Kidney tubule cell (primary cell): ENCODE measurements around the gene DENND4C.
"Not testable (repeated sequence)": the region's sequence is repeated elsewhere in the genome, so short reads cannot be mapped to it uniquely, and the experiment has no call there.

ENCODE experiments used
- DNase-seq: peaks from one replicate; pipeline ENCODE4 v3.0.0-alpha.2; 2018; ENCODE audit warnings: low spot score

Gene DENND4C

DNA sequence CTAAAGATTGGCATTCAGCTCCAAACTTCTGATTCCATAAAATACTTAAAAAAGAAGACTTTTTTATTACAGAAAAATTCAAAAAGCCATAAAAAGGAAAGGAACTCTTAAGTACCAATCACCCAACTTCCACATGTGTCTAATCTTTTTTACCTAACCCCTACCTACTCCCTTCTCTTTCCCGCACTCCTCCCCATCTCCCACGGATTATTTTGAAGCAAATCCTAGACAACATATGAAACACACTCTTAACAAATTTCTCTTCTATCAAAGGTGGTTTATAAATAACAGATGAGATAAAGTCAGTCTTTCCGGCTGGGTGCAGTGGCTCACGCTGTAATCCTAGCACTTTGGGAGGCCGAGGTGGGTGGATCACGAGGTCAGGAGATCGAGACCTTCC is 5.9 kb upstream of the DENND4C start:
- no peak for DNase-seq

GRCh38 chr9:19229595-19230354 is 718 bp upstream of the DENND4C start:
- DNase-seq, result peak; percentile 68

DNA sequence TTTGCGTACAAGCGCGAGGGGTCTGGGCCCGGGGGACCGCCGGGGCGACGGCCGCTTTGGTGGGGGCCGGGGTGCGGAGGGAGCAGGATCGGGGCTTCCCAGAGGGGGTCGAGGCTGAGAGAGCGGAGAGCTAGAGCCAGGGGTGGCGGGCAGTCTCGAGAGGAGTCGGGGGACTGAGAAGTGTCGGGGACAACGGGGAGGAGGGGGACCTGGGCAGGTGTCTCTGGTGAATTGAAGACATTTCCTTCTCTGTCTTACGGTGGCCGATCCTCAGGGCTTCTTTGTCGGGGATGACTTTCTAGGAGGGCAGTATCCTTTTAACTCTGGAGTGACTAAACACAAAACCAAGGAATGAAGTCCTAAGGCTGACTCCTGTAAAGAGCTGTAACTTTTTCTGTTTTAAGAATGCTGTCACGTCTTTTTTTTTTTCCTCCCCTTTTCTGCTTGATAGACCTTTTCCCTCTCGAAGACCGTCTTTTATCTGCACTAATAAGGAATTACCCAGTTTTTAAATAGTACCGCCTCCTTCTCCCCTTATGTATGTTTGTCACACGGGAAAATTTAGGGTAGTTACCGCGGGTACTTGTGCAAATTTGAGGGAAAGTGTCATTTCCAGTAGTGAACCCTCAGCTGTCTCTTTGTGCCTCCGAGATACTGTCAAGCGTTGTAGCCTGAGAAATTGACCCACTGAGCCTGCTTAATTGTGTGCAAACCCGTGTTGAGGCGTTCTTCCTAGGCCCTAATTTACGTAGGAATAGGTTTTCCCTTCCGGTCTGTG is 822 bp downstream of the DENND4C start:
- peak; percentile 40 for DNase-seq

- peak; percentile 9 for DNase-seq
Measured at GRCh38 chr9:19231904-19232822, 1.7 kb downstream of the DENND4C start.

DNA sequence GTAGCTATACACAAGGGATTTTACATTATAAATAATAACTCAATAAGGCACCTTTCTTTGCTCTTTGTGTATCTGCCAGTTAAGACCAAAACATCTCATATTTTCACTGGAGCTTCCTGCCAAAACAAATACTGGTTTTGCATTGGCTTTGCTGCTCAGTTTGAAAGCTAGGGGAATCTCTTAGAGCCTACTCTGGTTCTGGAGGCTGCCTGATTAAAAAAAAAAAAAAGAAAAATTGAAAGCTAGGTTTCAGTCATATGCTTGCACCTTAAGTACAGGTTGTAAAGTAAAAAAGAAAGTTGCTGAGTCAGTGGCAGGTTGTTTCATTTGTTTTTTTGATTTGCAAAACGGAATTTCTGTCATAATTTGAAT is 2.3 kb downstream of the DENND4C start:
- DNase-seq, result peak; percentile 14

DNA sequence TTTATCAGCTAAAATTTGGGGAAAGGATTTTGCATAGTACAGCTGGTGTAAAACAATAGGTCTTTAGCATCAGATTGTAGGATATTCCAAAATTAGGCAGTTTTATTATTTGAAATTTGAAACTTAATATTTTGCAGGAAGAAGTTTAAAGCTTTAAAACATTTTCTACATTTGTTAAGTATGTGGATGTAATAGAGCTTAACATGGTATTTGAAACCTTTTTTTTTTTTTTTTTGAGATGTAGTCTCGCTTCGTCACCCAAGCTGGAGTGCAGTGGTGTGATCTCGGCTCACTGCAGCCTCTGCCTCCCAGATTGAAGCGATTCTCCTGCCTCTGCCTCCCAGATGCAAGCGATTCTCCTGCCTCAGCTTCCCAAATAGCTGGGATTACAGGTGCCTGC is 2.9 kb downstream of the DENND4C start:
- peak; percentile 13 for DNase-seq

GRCh38 chr9:19239955-19240354 is 9.5 kb downstream of the DENND4C start:
- no peak for DNase-seq

- no peak for DNase-seq
Measured at GRCh38 chr9:19241728-19242127, 11.2 kb downstream of the DENND4C start.

- DNase-seq, result no peak
Measured at GRCh38 chr9:19243366-19244033, 13.0 kb downstream of the DENND4C start.

DNA sequence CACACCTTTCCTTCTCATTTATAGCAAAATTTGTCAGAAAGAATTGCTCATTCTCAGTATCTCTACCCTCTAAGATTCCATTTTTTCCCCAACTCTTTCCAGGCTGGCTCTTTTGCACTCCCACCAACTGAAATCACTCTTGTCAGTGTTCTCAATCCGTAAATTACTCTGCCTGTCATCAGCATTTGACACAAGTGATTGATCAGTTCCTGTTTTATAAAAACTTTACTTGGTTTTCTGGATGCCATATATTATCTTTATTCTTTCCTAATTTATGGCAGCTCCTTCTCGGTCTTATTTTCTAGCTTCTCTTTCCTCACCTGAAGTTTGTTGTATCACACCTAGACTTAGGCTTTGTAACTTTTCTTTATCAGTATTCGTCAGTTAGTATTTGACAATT is 16.4 kb downstream of the DENND4C start:
- no peak for DNase-seq

DNA sequence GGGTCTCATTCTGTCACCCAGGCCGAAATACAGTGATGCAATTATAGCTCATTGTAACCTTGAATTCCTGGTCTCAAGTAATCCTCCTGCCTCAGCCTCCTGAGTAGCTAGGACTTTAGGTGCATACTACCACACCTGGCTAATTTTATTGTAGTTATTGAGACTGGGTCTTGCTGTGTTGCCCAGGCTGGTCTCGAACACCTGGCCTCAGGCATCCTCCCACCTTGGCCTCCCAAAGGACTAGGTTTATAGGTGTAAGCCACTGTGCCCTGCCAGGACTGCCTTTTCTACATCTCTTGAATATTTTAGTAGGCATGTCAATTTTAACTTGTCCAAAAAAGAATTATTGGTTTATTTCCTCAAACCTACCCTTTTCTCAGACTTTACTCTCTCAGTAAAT is 16.9 kb downstream of the DENND4C start:
- DNase-seq, result no peak

GRCh38 chr9:19250346-19250745 is 19.9 kb downstream of the DENND4C start:
- DNase-seq, result not testable (repeated sequence)

- DNase-seq, result not testable (repeated sequence)
Measured at GRCh38 chr9:19251203-19251602, 20.7 kb downstream of the DENND4C start.

DNA sequence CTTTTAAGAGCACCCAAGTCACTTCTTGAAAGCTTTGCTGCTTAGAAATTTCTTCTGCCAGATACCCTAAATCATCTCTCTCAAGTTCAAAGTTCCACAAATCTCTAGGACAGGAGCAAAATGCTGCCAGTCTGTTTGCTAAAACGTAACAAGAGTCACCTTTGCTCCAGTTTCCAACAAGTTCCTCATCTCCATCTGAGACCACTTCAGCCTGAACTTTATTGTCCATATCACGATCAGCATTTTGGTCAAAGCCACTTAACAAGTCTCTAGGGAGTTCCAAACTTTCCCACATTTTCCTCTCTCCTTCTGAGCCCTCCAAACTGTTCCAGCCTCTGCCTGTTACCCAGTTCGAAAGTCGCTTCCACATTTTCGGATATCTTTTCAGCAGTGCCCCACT is 21.1 kb downstream of the DENND4C start:
- DNase-seq, result not testable (repeated sequence)

GRCh38 chr9:19252174-19252884 is 21.8 kb downstream of the DENND4C start:
- DNase-seq, result no peak

GRCh38 chr9:19252885-19253219 is 22.4 kb downstream of the DENND4C start:
- no peak for DNase-seq

DNA sequence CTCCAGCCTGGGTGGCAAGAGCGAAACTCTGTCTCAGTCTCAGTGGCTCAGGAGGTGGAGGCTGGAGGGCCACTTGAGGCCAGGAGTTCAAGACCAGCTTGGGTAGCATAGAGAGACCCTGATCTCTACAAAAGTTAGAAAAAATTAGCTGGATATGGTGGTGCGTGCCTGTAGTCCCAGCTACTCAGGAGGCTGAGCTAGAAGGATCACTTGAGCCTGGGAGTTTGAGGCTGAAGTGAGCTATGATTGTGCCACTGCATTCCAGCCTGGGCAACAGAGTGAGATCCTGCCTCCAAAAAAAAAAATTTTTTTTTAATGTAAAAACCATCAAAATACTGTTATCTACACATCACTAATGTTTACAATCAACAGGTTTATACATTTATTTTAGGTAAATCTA is 24.6 kb downstream of the DENND4C start:
- DNase-seq, result no peak

DNA sequence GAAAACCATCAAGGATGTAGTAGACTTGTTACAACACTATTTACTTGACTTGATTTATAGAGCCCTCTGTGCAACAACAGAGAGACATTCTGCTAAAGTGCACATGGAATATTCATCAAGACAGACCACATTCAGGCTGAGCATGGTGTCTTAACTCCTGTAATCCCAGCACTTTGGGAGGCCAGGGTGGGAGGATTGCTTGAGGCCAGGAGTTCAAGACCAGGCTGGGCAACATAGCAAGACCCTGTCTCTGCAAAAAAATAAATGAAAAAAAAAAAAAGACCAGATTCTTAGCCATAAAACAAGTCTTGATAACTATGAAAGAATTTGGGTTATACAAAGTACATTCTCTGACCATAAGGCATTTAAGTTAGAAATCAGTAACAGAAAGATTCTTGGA is 25.3 kb downstream of the DENND4C start:
- DNase-seq, result no peak

GRCh38 chr9:19259665-19260255 is 29.3 kb downstream of the DENND4C start:
- not testable (repeated sequence) for DNase-seq

- not testable (repeated sequence) for DNase-seq
Measured at GRCh38 chr9:19265602-19266001, 35.1 kb downstream of the DENND4C start.
